Kasumi-1 (cell line): Measurements from ENCODE around the gene EIF4E.
"Not testable (repeated sequence)": the region's sequence is repeated elsewhere in the genome, so short reads cannot be mapped to it uniquely, and the experiment has no call there.

ENCODE experiments used
- DNase-seq, 2 experiments: peaks; one replicate each; lab custom pipeline; 2025; lab: John Stamatoyannopoulos, UW

The EIF4E gene

GRCh38 chr4:98930311-98930865 is 1.5 kb upstream of the EIF4E start:
- DNase-seq = no peak

- peak; percentile 50 to 67 for DNase-seq
These were observed 671 bp upstream of the EIF4E start for GRCh38 chr4:98929341-98930267.

DNA sequence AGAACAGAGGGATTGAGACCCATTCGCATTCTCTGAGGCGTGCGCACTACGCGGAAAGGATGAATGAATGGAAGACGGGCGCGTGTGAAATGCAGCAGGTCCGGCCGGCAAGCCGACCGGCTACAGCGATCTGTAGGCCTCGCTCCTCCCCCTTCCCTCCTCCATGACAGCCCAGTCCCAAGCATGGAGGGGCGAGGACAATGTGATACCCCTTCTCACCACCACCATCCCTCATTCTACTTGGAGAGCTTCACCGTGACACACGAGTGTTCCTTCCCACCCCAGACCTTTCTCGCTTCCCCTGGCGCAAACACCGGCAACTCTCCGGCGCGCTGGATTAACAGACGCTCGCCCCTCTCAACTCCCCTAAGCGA is 815 bp downstream of the EIF4E start:
- DNase-seq = peak; percentile 79 to 81

GRCh38 chr4:98926257-98926656 is 2.7 kb downstream of the EIF4E start:
- DNase-seq = not testable (repeated sequence)

DNA sequence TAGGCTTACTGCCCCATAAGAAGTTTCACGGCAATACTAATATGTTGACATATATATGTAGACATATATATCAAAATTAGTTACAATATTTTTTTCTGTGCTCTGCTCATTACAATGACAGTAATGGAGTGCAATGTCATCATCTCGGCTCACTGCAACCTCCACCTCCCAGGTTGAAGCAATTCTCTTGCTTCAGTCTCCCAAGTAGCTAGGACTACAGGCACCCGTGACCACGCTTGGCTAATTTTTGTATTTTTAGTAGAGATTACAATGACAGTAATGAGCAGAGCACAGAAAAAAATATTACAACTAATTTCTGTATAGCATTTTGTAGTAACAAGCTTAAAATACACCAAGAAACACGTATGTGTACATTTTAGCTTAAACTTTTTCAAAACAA is 7.6 kb downstream of the EIF4E start:
- DNase-seq = no peak

GRCh38 chr4:98919996-98920395 is 8.9 kb downstream of the EIF4E start:
- no peak for DNase-seq

DNA sequence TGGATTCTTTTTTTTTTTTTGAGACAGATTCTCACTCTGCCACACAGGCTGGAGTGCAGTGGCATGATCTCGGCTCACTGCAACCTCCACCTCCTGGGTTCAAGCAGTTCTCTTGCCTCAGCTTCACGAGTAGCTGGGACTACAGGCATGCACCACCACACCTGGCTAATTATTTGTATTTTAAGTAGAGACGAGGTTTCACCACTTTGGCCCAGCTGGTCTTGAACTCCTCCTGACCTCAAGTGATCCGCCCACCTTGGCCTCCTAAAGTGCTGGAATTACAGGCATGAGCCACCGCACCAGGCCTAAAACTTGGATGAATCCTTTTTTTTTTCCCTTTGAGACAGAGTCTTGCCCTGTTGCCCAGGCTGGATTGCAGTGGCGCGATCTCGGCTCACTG is 18.2 kb downstream of the EIF4E start:
- DNase-seq = not testable (repeated sequence)

GRCh38 chr4:98909646-98910401 is 19.1 kb downstream of the EIF4E start:
- no peak for DNase-seq

GRCh38 chr4:98908703-98909262 is 20.1 kb downstream of the EIF4E start:
- no peak for DNase-seq

DNA sequence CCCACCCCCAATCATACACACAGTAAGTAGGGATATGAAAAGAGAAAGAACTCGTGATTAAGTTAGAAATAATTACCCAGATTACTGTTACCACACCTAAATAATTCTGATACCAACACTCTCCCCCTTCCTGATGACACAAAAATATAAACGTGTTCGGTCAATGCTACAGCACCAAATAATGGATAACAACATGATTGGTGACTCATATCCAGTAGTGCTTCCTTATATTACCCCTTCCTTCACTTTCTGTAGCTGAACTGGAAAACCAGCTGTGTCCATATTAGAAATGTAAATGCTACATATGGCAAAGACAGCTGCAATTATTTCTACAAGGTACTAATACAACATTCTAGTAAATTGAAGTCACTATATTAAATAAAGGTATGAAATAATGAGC is 20.8 kb downstream of the EIF4E start:
- no peak for DNase-seq

DNA sequence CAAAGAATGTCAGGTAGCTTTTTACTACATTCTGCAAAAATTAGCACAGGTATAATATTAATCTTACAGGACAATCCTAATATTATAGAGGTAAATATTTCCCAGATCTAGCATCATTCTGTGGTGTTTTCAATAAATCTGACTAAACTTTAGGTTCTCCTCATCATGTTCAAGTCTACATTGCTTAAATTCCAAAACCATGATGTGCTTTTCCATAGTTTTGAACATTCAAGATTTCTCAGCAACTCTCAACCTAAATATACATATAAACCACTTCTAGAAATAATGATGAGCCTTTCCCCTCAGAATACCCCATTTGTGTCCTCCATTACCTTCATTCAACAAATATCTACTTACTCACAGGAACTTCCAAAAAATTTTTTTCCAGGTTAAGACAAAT is 23.1 kb downstream of the EIF4E start:
- DNase-seq = no peak

GRCh38 chr4:98905297-98905696 is 23.6 kb downstream of the EIF4E start:
- no peak for DNase-seq

- DNase-seq = no peak
These were observed 25.0 kb downstream of the EIF4E start for GRCh38 chr4:98903963-98904362.

DNA sequence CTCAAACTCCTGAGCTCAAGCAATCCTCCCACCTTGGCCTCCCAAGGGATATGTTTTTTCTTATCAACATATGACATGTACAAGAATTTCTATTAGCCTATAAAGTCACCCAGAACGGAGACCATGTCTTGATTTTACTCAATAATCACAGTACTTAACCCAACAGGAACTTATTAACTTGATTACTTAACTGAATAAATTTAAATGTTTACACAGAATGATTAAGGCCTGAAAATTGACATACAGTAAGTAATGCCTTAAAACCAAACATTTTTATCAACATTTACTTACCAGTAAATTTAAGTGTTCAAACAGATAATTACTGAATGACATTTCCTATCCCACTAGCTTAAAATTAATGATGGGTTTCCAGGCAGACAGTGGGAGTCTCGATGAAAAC is 25.4 kb downstream of the EIF4E start:
- DNase-seq = no peak

GRCh38 chr4:98899277-98899676 is 29.7 kb downstream of the EIF4E start:
- DNase-seq = no peak

DNA sequence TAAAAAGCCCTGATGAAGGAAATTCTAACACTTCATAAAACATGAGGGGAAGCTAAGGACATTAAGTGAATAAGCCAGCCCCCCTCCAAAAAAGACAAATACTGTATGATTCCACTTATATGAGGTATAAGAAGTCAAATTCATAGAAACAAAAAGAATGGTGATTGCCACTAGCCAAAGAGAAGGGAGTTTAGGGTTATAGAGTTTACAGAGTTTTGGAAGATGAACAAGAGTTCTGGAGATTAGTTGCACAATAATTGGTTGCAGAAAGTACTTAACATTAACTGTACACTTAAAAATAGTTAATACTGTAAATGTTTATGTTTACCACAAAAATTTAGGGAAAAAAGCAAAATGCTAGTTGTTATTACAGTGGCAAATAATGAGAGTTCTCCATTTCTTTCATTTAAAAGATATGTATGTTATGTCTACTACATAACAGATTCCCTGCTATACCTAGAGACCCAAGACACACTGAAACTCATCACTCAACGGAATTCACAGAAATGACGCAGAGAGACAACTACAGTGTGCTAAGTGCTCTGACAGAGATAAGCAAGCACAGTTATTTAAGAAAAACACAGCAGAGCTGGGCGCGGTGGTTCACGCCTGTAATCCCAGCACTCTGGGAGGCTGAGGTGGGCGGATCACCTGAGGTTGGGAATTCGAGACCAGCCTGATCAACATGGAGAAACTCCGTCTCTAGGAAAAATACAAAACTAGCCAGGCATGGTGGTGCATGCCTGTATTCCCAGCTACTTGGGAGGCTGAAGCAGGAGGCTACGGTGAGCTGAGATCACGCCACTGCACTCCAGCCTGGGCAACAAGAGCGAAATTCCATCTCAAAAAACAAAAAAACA is 37.2 kb downstream of the EIF4E start:
- no peak for DNase-seq

GRCh38 chr4:98890702-98891455 is 38.1 kb downstream of the EIF4E start:
- no peak for DNase-seq

DNA sequence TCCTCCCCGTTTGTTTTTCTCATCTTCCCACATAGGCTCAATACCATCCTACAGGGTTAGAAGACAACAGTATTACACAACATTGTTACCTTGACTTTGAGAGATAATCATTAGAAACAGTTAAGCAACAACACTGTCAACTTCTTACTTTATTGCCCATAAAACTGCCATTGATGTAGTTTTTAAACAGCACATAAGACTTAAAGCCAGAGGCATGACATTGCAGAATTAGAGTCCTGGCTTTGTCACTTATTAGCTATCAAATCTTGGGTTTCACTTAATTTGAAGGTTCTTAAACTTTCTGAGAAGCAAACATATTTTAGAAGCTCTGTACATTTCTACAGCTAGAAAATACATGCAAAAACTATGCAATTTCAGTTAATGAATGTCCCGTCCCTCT is 41.8 kb downstream of the EIF4E start:
- no peak for DNase-seq

DNA sequence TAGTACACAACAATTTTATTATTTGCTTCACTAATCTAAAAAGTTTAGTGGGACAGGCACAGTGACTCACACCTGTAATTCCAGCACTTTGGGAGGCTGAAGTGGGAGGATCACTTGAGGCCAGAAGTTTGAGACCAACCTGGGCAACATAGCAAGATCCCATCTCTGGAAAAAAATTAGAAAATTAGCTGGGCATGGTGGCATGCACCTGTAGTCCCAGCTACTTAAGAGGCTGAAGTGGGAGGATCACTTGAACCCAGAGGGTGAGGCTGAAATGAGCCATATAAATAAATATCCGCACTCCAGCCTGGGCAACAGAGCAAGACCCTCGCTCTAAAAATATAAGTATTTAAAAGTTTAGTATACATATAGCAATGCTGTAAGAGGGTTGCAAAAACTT is 42.6 kb downstream of the EIF4E start:
- not testable (repeated sequence) for DNase-seq

GRCh38 chr4:98880884-98881283 is 48.0 kb downstream of the EIF4E start:
- not testable (repeated sequence) for DNase-seq

GRCh38 chr4:98879515-98879914 is 49.4 kb downstream of the EIF4E start:
- no peak for DNase-seq
